ENCODE data around the gene MYO3A.

The MYO3A gene

GRCh38 chr10:25959540-25960232 is 25.7 kb downstream of the MYO3A start:
- Histone ChIP-seq H3K27ac (no peak overlapping the region), H3K36me3 (ENCODE audit: insufficient read depth, low read length) (no peaks in the 10 kb centered on the region), H3K4me3 (no peak overlapping the region), H3K9me3 (ENCODE audit: low read depth, low read length) (no peaks in the 10 kb centered on the region), H3K9ac (ENCODE audit: insufficient read length) (no peak overlapping the region)
- no peak for DNase-seq (ENCODE audit: low read depth, low spot score)
- TF ChIP-seq POLR2AphosphoS5 (IDR thresholded peaks at IDR 0.05; ENCODE audit: borderline replicate concordance, low read depth, low read length) = no peak
- no peak for TF ChIP-seq FOXP2 (optimal IDR thresholded peaks at IDR 0.05; ENCODE audit: control extremely low read depth, extremely low read length, insufficient read depth)
- no peak for TF ChIP-seq EZH2 (IDR thresholded peaks at IDR 0.05)

- Histone ChIP-seq H3K9ac (ENCODE audit: insufficient read length) (no peak overlapping the region), H3K9me3 (ENCODE audit: low read depth, low read length) (no peaks in the 10 kb centered on the region), H3K36me3 (ENCODE audit: insufficient read depth, low read length) (no peaks in the 10 kb centered on the region), H3K4me3 (no peak overlapping the region), H3K27ac (no peak overlapping the region)
- no peak for DNase-seq (ENCODE audit: low read depth, low spot score)
- TF ChIP-seq FOXP2 (optimal IDR thresholded peaks at IDR 0.05; ENCODE audit: control extremely low read depth, extremely low read length, insufficient read depth) (no peak), EZH2 (IDR thresholded peaks at IDR 0.05) (no peak), POLR2AphosphoS5 (IDR thresholded peaks at IDR 0.05; ENCODE audit: borderline replicate concordance, low read depth, low read length) (no peak)
These were observed 31.6 kb downstream of the MYO3A start for GRCh38 chr10:25965584-25965983.

GRCh38 chr10:25966844-25967243 is 32.8 kb downstream of the MYO3A start:
- TF ChIP-seq POLR2AphosphoS5 (IDR thresholded peaks at IDR 0.05; ENCODE audit: borderline replicate concordance, low read depth, low read length) (no peak), FOXP2 (optimal IDR thresholded peaks at IDR 0.05; ENCODE audit: control extremely low read depth, extremely low read length, insufficient read depth) (no peak), EZH2 (IDR thresholded peaks at IDR 0.05) (no peak)
- H3K27ac ChIP-seq = no peak overlapping the region

GRCh38 chr10:25972631-25973030 is 38.6 kb downstream of the MYO3A start:
- Histone ChIP-seq H3K9ac (ENCODE audit: insufficient read length) (no peak overlapping the region), H3K36me3 (ENCODE audit: insufficient read depth, low read length) (no peaks in the 10 kb centered on the region), H3K27ac (no peak overlapping the region), H3K4me3 (no peak overlapping the region), H3K9me3 (ENCODE audit: low read depth, low read length) (no peaks in the 10 kb centered on the region)
- DNase-seq (ENCODE audit: low read depth, low spot score) = no peak
- TF ChIP-seq POLR2AphosphoS5 (IDR thresholded peaks at IDR 0.05; ENCODE audit: borderline replicate concordance, low read depth, low read length) (no peak), FOXP2 (optimal IDR thresholded peaks at IDR 0.05; ENCODE audit: control extremely low read depth, extremely low read length, insufficient read depth) (no peak), EZH2 (IDR thresholded peaks at IDR 0.05) (no peak)

More at GRCh38 chr10:25966844-25967243, 32.8 kb downstream of the MYO3A start:
- no peak overlapping the region for H3K4me3 ChIP-seq
- DNase-seq (ENCODE audit: low read depth, low spot score) = no peak
- no peak overlapping the region for H3K9ac ChIP-seq (ENCODE audit: insufficient read length)
- no peaks in the 10 kb centered on the region for H3K36me3 ChIP-seq (ENCODE audit: insufficient read depth, low read length)
- no peaks in the 10 kb centered on the region for H3K9me3 ChIP-seq (ENCODE audit: low read depth, low read length)

GRCh38 chr10:25974897-25975459 is 40.9 kb downstream of the MYO3A start:
- TF ChIP-seq EZH2 (IDR thresholded peaks at IDR 0.05) (no peak), FOXP2 (optimal IDR thresholded peaks at IDR 0.05; ENCODE audit: control extremely low read depth, extremely low read length, insufficient read depth) (no peak), POLR2AphosphoS5 (IDR thresholded peaks at IDR 0.05; ENCODE audit: borderline replicate concordance, low read depth, low read length) (no peak)
- H3K36me3 ChIP-seq (ENCODE audit: insufficient read depth, low read length) = no peaks in the 10 kb centered on the region
- no peak overlapping the region for H3K9ac ChIP-seq (ENCODE audit: insufficient read length)
- H3K9me3 ChIP-seq (ENCODE audit: low read depth, low read length) = no peaks in the 10 kb centered on the region
- no peak overlapping the region for H3K27ac ChIP-seq
- DNase-seq (ENCODE audit: low read depth, low spot score) = no peak
- H3K4me3 ChIP-seq = no peak overlapping the region

GRCh38 chr10:25978771-25979170 is 44.7 kb downstream of the MYO3A start:
- Histone ChIP-seq H3K27ac (no peak overlapping the region), H3K9me3 (ENCODE audit: low read depth, low read length) (no peaks in the 10 kb centered on the region), H3K36me3 (ENCODE audit: insufficient read depth, low read length) (no peaks in the 10 kb centered on the region), H3K9ac (ENCODE audit: insufficient read length) (no peak overlapping the region), H3K4me3 (no peak overlapping the region)
- TF ChIP-seq POLR2AphosphoS5 (IDR thresholded peaks at IDR 0.05; ENCODE audit: borderline replicate concordance, low read depth, low read length) = no peak
- no peak for TF ChIP-seq FOXP2 (optimal IDR thresholded peaks at IDR 0.05; ENCODE audit: control extremely low read depth, extremely low read length, insufficient read depth)
- TF ChIP-seq EZH2 (IDR thresholded peaks at IDR 0.05) = no peak
- DNase-seq (ENCODE audit: low read depth, low spot score) = no peak

GRCh38 chr10:25982107-25982506 is 48.1 kb downstream of the MYO3A start:
- Histone ChIP-seq H3K9ac (ENCODE audit: insufficient read length) (no peak overlapping the region), H3K36me3 (ENCODE audit: insufficient read depth, low read length) (no peaks in the 10 kb centered on the region), H3K9me3 (ENCODE audit: low read depth, low read length) (no peaks in the 10 kb centered on the region), H3K4me3 (no peak overlapping the region), H3K27ac (no peak overlapping the region)
- DNase-seq (ENCODE audit: low read depth, low spot score) = no peak
- no peak for TF ChIP-seq FOXP2 (optimal IDR thresholded peaks at IDR 0.05; ENCODE audit: control extremely low read depth, extremely low read length, insufficient read depth)
- no peak for TF ChIP-seq EZH2 (IDR thresholded peaks at IDR 0.05)
- TF ChIP-seq POLR2AphosphoS5 (IDR thresholded peaks at IDR 0.05; ENCODE audit: borderline replicate concordance, low read depth, low read length) = no peak

- Histone ChIP-seq H3K36me3 (ENCODE audit: insufficient read depth, low read length) (no peaks in the 10 kb centered on the region), H3K9ac (ENCODE audit: insufficient read length) (no peak overlapping the region), H3K9me3 (ENCODE audit: low read depth, low read length) (no peaks in the 10 kb centered on the region), H3K4me3 (no peak overlapping the region), H3K27ac (no peak overlapping the region)
- no peak for DNase-seq (ENCODE audit: low read depth, low spot score)
- no peak for TF ChIP-seq FOXP2 (optimal IDR thresholded peaks at IDR 0.05; ENCODE audit: control extremely low read depth, extremely low read length, insufficient read depth)
- TF ChIP-seq EZH2 (IDR thresholded peaks at IDR 0.05) = no peak
These were observed 54.6 kb downstream of the MYO3A start for GRCh38 chr10:25988583-25988982.

All from SK-N-MC (cell line).